CD8-positive, alpha-beta memory T cell (primary cell): Measurements from ENCODE around the gene GTF2F2. TPM values are rescaled to one million over a fixed set of nuclear protein-coding genes. Genes with fewer than 3 reads are reported as not detected.

ENCODE experiments used
- CTCF ChIA-PET: fragments of 350-600 bp; sonication (Branson Sonifier 250); formaldehyde crosslinking; loops from one replicate; lab custom pipeline; 2021; ENCODE audit warnings: antibody characterized with exemption; lab: Charles Lee
- POLR2A ChIA-PET: fragments of 350-600 bp; sonication (Branson Sonifier 250); formaldehyde crosslinking; loops from one replicate; lab custom pipeline; 2021; ENCODE audit warnings: antibody characterized with exemption; lab: Charles Lee
- DNase-seq, 5 donors: peaks; one replicate each; pipeline versions ENCODE4 v3.0.0 to v3.0.0-alpha.2; 2020 to 2022; ENCODE audit warnings: mixed read lengths in 1 of 5
- H3K27ac ChIP-seq: one replicate; pipeline ENCODE4 v1.7.0; 2013; ENCODE audit warnings: low read depth, mild to moderate bottlenecking, low read length, moderate library complexity
- H3K27me3 ChIP-seq: 2 replicates; pipeline ENCODE4 v1.7.0; 2013; ENCODE audit warnings: low read length, mild to moderate bottlenecking; ENCODE audit not compliant: insufficient read depth, poor library complexity, severe bottlenecking
- H3K36me3 ChIP-seq: 2 replicates; pipeline ENCODE4 v1.7.0; 2013; ENCODE audit warnings: mild to moderate bottlenecking, low read length, moderate library complexity; ENCODE audit not compliant: insufficient read depth
- H3K4me1 ChIP-seq: 2 replicates; pipeline ENCODE4 v1.7.0; 2013; ENCODE audit warnings: mild to moderate bottlenecking, low read length, moderate library complexity; ENCODE audit not compliant: insufficient read depth
- H3K4me3 ChIP-seq: 2 replicates; pipeline ENCODE4 v1.7.0; 2013; ENCODE audit warnings: mild to moderate bottlenecking, low read length
- H3K9me3 ChIP-seq: 2 replicates; pipeline ENCODE4 v1.7.0; 2013; ENCODE audit warnings: mild to moderate bottlenecking, low read length
- H3K27ac Mint-ChIP-seq, 8 donors: one replicate each; pipeline ENCODE4 v1.8.0; 2020 to 2021; ENCODE audit warnings: mixed read lengths in 8 of 8, mild to moderate bottlenecking in 6 of 8, inconsistent platforms in 3 of 8, moderate library complexity in 3 of 8
- H3K27me3 Mint-ChIP-seq, 2 donors: one replicate each; pipeline ENCODE4 v1.8.0; 2020 to 2021; ENCODE audit warnings: mixed read lengths in 2 of 2, mild to moderate bottlenecking in 1 of 2, moderate library complexity in 1 of 2
- H3K36me3 Mint-ChIP-seq, 3 donors: one replicate each; pipeline ENCODE4 v1.8.0; 2020 to 2021; ENCODE audit warnings: mixed read lengths in 3 of 3, inconsistent platforms in 1 of 3, mild to moderate bottlenecking in 1 of 3
- H3K4me1 Mint-ChIP-seq, 3 donors: one replicate each; pipeline ENCODE4 v1.8.0; 2020 to 2021; ENCODE audit warnings: mixed read lengths in 3 of 3, inconsistent platforms in 1 of 3, mild to moderate bottlenecking in 1 of 3
- H3K4me3 Mint-ChIP-seq, 7 donors: one replicate each; pipeline ENCODE4 v1.8.0; 2020 to 2021; ENCODE audit warnings: mixed read lengths in 7 of 7, mild to moderate bottlenecking in 6 of 7, moderate library complexity in 4 of 7, inconsistent platforms in 2 of 7
- H3K9me3 Mint-ChIP-seq, 5 donors: one replicate each; pipeline ENCODE4 v1.8.0; 2020 to 2022; ENCODE audit warnings: mixed read lengths in 5 of 5, mild to moderate bottlenecking in 3 of 5, moderate library complexity in 2 of 5, inconsistent platforms in 1 of 5
- polyA plus RNA-seq: library from polyadenylated mRNA; unstranded; fragments of 300-500 nt; fragmentation: Illumina TruSeq; gene quantifications from one replicate; pipeline ENCODE4 v1.2.3, GENCODE V29; 2021
- total RNA-seq, 2 experiments: library from RNA; stranded (reverse); gene quantifications; one replicate each; pipeline ENCODE4 v1.2.3, GENCODE V29; 2021

GTF2F2 gene
- total and polyA plus RNA-seq, 3 experiments from 2014 or later: 10.4 to 29.3 (median 27.9) TPM

DNA sequence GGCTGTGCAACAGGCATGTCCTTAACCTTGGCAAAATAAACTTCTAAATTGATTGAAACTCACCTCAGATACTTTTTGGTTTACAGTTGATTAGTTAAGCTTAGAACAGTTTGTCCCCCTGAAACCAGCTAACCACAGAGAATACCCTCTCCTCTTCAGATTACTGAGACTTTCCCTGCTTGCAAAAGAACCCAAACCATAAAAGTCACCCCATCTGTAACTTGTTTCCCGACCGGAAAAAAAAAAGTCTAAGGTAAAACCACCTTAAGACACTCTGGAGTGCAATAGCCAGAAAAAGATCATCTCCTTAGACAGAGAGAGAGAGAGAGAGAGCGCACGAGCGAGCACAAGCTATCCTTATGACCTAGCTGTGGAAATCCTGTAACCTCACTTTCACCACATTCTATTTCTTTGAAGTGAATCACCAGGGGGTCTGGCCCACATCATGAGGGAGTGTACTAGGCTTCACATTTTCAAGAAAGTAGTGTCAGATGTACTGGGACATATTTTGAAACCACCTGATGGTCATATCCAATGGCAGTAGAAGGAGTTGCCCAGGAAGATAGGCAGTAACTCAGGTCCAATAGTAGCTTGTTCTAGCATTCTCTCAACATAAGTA, 11.1 kb upstream of the GTF2F2 start:
- ChIA-PET CTCF (interaction anchor here (1.3 kb wide), 1 partner anchor 9 kb away, joined by 3 read pairs; no protein-coding TSS in a partner anchor), POLR2A (no interaction called here)
- Histone ChIP-seq H3K36me3 (no peaks in the 10 kb centered on the region), H3K27me3 (peaks cover 3% of the 10 kb centered on the region), H3K27ac (no peak overlapping the region), H3K9me3 (no peaks in the 10 kb centered on the region), H3K4me1 (no peaks in the 10 kb centered on the region), H3K4me3 (no peak overlapping the region)
- peak in 2 of 5 donors; percentile 13 to 17 for DNase-seq
- H3K9me3 Mint-ChIP-seq: no peaks in the 10 kb centered on the region
- H3K36me3 Mint-ChIP-seq: no peaks in the 10 kb centered on the region
- H3K4me1 Mint-ChIP-seq: peaks cover 3 to 7% (median 5%) of the 10 kb centered on the region in 3 donors
- H3K27ac Mint-ChIP-seq: peak overlapping the region in 1 of 8 donors; percentile 38
- peaks cover 0 to 16% of the 10 kb centered on the region in 2 donors for H3K27me3 Mint-ChIP-seq
- H3K4me3 Mint-ChIP-seq: peak overlapping the region in 4 of 7 donors; percentile 33 to 47 (median 38)

DNA sequence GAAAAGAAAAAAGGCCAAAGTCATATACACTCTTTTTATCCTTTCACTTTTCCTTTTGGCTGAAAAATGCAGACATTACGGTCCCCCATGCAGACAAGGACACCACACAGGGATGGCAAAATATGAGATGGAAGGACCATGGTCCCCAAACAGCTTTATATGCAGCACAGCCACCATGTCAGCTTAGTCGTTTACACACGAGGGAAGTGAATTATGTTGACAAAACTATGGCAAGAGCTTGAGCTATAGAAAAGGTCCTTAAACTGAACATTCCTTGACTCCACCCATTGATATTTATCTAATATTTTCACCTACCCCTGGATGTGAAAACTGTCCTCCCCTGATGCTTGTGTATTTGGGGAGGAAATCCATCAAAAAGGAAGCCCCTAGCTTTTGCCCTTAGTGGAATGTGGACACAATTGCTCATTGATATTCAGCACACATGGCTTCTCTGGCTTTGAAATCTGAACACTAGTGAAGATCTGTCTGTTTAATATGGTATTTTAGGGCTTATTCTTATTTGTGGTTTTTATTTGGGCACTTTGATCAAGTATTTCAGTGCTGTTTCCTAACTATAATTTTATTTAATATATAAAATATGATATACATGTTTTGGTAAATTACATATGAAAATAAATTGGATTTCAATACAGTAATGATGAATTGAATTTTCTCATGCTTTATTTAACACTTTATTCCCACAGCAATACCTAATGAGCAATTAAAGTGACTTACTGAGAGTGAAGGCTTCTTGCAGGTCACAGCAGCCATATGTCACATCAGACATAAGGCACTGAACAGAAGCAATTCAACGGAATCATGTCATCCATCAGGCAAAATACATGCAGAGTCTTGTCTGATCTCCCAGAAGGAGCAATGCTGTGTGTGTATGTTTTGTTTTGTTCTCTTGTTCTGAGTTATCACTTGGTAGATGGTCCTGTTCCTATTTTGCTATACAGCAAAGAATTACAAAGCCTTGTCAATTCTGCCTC, 6.8 kb upstream of the GTF2F2 start:
- H3K36me3 ChIP-seq: no peaks in the 10 kb centered on the region
- H3K9me3 ChIP-seq: no peaks in the 10 kb centered on the region
- peaks cover 2% of the 10 kb centered on the region for H3K4me1 ChIP-seq
- Mint-ChIP-seq H3K27me3 (no peaks in the 10 kb centered on the region), H3K4me3 (no peak overlapping the region), H3K27ac (no peak overlapping the region), H3K4me1 (peaks cover 7 to 11% (median 8%) of the 10 kb centered on the region in 3 donors), H3K36me3 (no peaks in the 10 kb centered on the region), H3K9me3 (no peaks in the 10 kb centered on the region)
- H3K27me3 ChIP-seq: peaks cover 3% of the 10 kb centered on the region
- no peak overlapping the region for H3K27ac ChIP-seq
- ChIA-PET POLR2A (no interaction called here), CTCF (no interaction called here)
- H3K4me3 ChIP-seq: no peak overlapping the region
- DNase-seq: no peak

DNA sequence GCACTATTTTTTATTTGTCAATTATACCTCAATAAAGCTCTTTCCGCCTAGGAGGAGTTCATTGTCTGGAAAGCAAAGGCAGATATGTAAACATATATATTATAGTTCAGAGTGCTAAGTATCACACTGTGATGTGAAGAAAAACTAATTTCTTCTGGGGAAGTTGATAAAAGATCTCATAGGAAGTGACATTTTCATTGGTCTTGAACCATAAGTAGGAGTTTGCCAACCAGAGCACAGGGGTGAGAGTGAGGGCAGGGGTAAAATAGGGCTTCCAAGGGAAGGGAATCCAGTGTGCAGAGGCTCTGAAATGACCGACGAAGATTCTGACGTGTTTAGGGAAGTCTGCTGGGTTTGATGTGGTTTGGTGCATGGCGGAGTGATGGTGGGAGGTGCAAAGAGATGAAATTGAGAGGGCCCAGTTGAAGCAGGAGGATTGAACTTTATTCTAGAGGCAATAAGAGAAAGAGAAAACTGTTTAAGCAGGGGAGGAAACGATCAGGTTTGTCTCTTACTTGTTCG, 780 bp upstream of the GTF2F2 start:
- Histone ChIP-seq H3K27ac (peak overlapping the region; percentile 93), H3K4me1 (peaks cover 25% of the 10 kb centered on the region), H3K36me3 (no peaks in the 10 kb centered on the region), H3K4me3 (peak overlapping the region; percentile 94), H3K9me3 (no peaks in the 10 kb centered on the region), H3K27me3 (no peaks in the 10 kb centered on the region)
- H3K36me3 Mint-ChIP-seq: peaks cover 0 to 4% (median 0%) of the 10 kb centered on the region in 3 donors
- ChIA-PET CTCF (no interaction called here), POLR2A (no interaction called here)
- peak; percentile 54 to 87 (median 79) for DNase-seq
- peaks cover 14 to 18% (median 17%) of the 10 kb centered on the region in 3 donors for H3K4me1 Mint-ChIP-seq
- H3K27me3 Mint-ChIP-seq: no peaks in the 10 kb centered on the region
- no peak overlapping the region for H3K4me3 Mint-ChIP-seq
- H3K27ac Mint-ChIP-seq: no peak overlapping the region
- no peaks in the 10 kb centered on the region for H3K9me3 Mint-ChIP-seq

DNA sequence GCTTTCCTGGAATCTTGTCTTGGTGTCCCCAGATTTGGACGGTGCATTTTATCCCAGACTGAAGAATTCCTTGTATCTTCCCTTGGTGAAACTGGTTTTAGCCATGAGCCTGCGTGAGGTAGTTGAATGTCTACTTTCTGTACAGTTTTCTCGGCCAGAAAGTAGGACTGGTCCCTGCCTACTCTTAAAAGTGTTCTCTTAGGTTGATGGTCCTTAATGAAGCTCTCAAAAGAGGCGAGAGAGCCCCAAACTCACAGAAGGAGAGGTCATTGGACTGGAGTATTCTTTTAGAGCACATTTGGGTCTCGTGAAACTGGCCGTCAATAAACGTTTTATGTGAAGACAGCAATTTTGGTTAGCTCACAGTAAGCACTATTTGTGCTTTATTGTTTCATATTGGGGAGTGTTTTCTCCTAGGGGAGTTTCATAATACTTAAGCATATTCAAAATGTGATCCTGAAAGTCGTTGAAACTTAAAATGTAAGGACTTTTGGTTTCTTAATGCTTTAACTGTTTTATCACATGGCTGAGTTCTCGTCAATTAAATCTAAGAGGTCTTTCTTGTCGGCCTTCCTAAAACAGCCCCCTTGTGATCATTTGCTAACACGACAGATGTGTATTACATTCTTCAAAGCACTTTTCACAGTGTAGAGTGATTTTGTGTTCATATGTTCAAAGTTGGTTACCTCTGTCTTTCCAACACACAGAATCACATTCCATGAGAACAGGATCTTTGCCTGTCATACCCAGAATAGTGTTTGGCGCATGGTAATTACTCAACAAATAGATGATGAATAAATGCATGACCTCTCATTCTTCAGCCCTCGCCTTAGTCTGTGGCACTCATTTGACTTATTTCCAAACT, 889 bp downstream of the GTF2F2 start:
- no peak for DNase-seq
- H3K36me3 ChIP-seq: no peaks in the 10 kb centered on the region
- peaks cover 25% of the 10 kb centered on the region for H3K4me1 ChIP-seq
- H3K27ac ChIP-seq: peak overlapping the region; percentile 93
- no peak overlapping the region for H3K27ac Mint-ChIP-seq
- peaks cover 20 to 32% (median 30%) of the 10 kb centered on the region in 3 donors for H3K4me1 Mint-ChIP-seq
- H3K27me3 Mint-ChIP-seq: no peaks in the 10 kb centered on the region
- peaks cover 0 to 5% (median 3%) of the 10 kb centered on the region in 3 donors for H3K36me3 Mint-ChIP-seq
- H3K9me3 ChIP-seq: no peaks in the 10 kb centered on the region
- no peaks in the 10 kb centered on the region for H3K9me3 Mint-ChIP-seq
- ChIA-PET CTCF (no interaction called here), POLR2A (no interaction called here)
- peak overlapping the region; percentile 94 for H3K4me3 ChIP-seq
- H3K4me3 Mint-ChIP-seq: no peak overlapping the region
- no peaks in the 10 kb centered on the region for H3K27me3 ChIP-seq

DNA sequence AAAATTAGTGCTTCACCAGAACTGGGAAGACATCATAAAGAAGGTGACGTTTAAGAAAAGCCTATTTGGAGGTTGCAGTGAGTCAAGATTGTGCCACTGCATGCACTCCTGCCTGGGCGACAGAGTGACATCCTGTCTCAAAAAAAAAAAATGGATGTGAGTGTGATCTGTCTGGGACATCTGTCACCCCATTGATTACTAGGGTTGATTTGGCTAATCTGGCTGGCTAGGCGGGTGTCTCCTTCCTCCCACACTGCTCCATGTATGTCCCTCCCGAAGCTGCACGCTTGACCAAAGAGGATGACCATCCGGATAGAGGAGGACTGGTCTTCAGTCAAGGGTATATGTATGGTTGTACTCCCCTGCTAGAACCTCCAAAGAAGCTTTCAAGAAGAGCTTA, 2.6 kb downstream of the GTF2F2 start:
- H3K4me3 Mint-ChIP-seq: peak overlapping the region in 4 of 7 donors; percentile 9 to 71 (median 52)
- H3K27ac ChIP-seq: no peak overlapping the region
- H3K27me3 Mint-ChIP-seq: no peaks in the 10 kb centered on the region
- peaks cover 0 to 5% (median 3%) of the 10 kb centered on the region in 3 donors for H3K36me3 Mint-ChIP-seq
- H3K27me3 ChIP-seq: no peaks in the 10 kb centered on the region
- no peaks in the 10 kb centered on the region for H3K9me3 ChIP-seq
- no peaks in the 10 kb centered on the region for H3K9me3 Mint-ChIP-seq
- H3K27ac Mint-ChIP-seq: peak overlapping the region in 6 of 8 donors; percentile 3 to 77 (median 46)
- POLR2A ChIA-PET: no interaction called here
- no peak overlapping the region for H3K4me3 ChIP-seq
- H3K36me3 ChIP-seq: no peaks in the 10 kb centered on the region
- no peak for DNase-seq
- CTCF ChIA-PET: no interaction called here
- H3K4me1 ChIP-seq: peaks cover 25% of the 10 kb centered on the region
- H3K4me1 Mint-ChIP-seq: peaks cover 20 to 37% (median 36%) of the 10 kb centered on the region in 3 donors

DNA sequence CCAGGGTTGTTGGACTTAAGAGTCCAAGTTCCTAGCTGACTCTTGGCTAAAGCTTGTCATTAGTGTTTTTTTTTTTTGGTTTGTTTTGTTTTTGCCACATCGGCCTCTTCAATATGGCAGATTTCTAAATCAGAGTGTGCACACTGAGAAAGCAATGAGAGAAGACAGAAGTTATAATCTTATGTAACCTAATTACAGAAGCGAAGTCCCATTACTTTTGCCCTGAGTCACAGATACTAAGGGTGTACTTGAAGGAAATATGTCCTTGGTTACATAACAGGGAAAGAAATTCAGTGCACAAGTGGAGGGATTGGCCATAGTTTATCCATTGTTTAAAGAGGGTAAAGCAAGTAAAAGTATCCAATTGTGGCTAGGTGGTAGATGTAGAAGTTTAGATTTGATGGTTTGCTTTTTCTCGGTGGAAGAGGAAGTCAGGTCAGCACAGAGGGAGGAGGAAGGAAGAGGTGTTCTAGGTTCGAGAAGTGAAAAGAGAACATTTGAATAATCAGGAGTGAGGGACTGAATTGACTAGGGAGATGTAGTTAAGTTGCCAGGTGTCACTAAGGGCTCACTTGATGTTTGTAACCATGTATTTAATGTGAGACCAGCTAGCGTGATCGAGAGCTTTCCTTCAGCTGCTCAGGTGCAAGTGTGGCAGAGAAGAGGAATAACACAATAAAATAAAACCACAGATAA, 12.2 kb downstream of the GTF2F2 start:
- H3K4me1 Mint-ChIP-seq: peaks cover 28 to 61% (median 58%) of the 10 kb centered on the region in 3 donors
- H3K27me3 Mint-ChIP-seq: no peaks in the 10 kb centered on the region
- Histone ChIP-seq H3K36me3 (no peaks in the 10 kb centered on the region), H3K27ac (no peak overlapping the region), H3K4me3 (no peak overlapping the region), H3K4me1 (no peaks in the 10 kb centered on the region), H3K27me3 (no peaks in the 10 kb centered on the region), H3K9me3 (no peaks in the 10 kb centered on the region)
- DNase-seq: no peak
- peaks cover 0 to 29% (median 24%) of the 10 kb centered on the region in 5 donors for H3K9me3 Mint-ChIP-seq
- ChIA-PET POLR2A (no interaction called here), CTCF (no interaction called here)
- H3K4me3 Mint-ChIP-seq: peak overlapping the region in 1 of 7 donors; percentile 65
- H3K27ac Mint-ChIP-seq: no peak overlapping the region
- peaks cover 10 to 41% (median 14%) of the 10 kb centered on the region in 3 donors for H3K36me3 Mint-ChIP-seq
